ENCODE results near the gene CEND1. TPM values are rescaled to one million over a fixed set of nuclear protein-coding genes. Genes with fewer than 3 reads are reported as not detected.

CEND1 gene
- total RNA-seq, 1 donor from 2014 or later = not detected

DNA sequence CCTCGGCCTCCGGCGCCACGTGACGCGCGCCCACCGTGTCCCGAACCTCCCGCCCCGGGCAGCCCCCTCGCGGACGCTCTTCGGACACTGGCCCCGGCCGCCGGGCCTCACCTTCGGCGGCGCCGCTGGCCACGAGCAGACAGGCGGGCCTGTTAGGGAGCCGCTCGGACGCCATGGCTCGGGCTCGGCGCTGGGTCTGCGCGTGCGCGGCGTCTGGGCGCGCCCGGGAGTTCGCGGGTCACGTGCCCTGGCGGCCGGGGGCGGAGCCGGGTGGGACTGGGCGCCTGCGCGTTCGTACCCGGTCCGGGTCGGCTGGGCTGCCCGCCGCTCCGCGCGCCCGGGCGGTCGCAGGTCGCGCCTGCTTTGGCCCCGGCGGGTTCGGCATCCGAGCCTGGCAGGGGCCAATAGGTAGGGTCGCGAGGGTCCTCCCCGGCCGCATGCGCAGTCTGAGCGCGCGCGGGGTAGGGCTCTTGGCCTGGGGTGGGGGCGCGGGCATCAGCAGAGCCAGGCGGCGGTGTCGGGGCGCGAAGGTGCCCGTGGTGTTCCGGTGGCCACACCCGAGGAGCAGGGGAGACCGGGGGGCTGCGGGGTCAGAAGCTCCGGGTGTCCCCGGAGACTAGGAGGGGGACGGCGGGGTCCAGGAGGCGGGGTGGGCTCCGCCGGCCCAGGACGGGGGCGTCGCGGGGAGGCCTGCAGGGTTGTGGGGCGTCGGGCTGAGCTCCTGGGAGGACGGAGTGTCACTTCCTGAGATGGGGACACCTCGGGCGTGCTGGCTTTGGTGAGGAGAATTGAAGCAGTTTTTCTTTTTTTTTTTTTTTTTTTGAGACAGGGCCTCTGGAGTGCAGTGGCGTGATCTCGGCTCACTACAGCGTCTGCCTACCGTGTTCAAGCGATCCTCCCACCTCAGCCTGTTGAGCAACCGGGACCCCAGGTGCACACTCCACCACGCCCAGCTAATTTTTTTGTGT lies 12.3 kb downstream of the CEND1 start, which contains the start of gene GATD1:
TSS of gene GATD1 (minus strand) at position 200 of the 968 bp plus-strand sequence. CDS start at position 175, 25 bp downstream.
- peak; percentile 84 for ATAC-seq

DNA sequence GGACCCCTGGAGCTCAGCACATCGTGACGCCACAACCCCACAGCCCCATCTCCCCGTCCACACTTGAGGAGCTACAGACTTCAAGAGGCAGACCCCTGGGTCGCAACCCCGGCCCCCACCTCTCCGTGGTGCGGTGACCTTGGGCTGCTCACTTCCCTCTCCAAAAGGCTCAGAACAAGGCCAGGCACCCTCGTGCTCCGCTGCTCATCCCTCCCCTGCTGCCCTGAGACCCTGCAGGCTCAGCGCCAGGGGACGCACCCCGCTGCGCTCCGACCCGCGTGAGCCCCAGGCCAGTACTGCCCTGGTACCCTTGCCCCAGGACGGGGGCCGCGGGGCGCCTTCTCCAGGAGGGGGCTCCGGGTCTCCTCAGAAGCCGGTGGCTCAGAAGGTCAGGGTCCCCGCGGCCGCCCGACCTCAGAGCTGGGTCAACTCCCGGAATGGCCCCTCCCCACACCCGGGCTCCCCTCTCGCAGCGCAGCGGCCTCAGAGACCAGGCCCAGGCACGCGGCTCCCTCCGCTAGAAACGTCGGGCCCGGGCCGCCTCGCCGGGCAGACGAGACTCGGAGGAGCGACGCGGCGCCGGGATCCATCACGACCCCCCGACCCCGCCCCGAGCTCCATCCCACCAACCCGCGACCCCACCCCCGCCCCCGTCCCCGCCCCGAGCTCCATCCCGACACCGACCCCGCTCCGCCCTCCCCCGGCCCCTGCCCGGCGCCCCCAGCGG lies 13.2 kb downstream of the CEND1 start:
- ATAC-seq = peak; percentile 11

DNA sequence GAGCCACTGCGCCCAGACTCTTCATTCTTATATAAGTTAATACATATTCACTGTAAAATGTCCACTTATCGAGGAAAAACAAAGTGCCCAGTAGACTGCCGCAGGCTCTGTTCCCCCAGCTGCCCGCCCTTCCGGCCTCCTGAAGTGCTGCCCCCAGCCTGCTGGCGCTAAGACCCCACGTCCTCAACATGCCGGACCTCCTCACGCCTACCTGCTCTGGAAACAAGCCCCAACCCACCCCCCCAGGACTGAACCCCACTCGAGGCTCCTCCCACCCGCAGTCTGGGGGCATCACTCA lies 13.7 kb downstream of the CEND1 start:
- ATAC-seq = no peak

DNA sequence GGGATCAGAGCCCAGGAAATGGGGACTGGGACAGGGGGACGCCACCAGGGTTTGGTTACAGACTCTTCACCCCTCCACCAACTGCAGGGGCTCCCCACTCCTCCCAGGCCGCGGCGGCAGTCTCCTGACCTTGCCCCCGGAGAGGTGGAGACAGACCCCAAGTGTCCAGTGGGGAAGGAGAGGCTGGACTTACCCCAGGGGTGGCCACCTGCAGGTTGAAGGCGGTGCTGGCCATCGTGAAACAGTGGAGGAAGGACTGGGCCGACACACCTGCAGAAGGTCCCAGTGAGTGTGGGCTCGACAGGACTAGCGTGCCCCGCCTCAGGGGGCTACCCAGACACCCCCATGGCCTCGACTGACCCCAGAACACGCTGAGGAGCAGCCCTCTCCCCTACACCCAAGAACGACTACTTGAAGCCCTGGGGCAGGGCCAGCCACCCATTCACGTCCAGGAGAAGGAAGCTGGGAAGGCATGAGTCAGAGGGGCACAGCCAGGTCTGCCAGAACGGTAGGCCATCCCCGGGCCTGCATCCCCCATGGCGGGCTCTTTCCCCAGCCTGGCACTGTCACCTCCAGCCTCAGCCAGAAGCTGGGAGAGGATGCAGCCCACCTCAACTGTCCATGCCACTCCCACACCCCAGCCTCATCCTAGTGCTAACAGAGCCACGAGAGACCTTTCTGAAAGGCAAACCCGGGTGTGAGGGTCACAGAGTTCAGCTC lies 14.9 kb downstream of the CEND1 start:
- ATAC-seq = peak; percentile 44

DNA sequence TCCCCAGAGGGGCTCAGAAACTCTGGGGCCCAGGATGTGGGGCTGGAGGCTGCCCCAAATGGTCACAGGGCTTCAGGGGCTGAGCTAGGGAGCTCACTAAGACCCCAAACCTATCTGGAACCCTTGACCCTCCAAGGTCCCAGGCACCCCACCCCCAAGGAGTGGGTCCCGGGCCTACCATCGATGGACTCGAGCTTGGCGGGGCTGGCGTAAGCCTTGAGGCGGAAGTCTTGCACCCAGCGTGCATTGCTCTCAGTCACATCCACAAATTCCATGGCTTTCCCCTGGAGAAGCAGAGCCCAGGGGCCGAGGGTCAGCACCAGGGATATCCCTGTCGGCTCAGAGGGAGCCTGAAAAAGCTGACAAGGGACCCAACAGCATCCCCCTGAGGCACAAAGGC lies 16.1 kb downstream of the CEND1 start:
- ATAC-seq = no peak

DNA sequence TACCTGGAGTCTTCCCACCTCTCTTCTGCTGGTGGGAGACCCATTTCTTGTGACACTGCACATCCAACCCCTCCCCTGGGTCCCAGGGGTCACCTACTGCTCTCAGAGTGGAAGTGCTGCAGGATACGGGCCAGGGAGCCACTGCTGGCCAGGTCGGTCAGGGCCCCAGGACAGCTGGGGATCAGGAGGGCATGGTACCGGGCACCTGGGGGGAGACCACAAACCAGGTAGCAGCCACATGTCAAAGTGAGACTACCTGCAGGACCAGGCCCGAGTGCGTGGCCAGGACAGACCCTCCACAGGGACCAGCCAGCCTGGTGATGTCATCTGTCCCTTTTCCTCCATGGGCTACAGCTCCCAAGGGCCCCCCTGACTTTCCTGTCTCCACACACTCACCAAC lies 16.5 kb downstream of the CEND1 start:
- ATAC-seq = no peak

DNA sequence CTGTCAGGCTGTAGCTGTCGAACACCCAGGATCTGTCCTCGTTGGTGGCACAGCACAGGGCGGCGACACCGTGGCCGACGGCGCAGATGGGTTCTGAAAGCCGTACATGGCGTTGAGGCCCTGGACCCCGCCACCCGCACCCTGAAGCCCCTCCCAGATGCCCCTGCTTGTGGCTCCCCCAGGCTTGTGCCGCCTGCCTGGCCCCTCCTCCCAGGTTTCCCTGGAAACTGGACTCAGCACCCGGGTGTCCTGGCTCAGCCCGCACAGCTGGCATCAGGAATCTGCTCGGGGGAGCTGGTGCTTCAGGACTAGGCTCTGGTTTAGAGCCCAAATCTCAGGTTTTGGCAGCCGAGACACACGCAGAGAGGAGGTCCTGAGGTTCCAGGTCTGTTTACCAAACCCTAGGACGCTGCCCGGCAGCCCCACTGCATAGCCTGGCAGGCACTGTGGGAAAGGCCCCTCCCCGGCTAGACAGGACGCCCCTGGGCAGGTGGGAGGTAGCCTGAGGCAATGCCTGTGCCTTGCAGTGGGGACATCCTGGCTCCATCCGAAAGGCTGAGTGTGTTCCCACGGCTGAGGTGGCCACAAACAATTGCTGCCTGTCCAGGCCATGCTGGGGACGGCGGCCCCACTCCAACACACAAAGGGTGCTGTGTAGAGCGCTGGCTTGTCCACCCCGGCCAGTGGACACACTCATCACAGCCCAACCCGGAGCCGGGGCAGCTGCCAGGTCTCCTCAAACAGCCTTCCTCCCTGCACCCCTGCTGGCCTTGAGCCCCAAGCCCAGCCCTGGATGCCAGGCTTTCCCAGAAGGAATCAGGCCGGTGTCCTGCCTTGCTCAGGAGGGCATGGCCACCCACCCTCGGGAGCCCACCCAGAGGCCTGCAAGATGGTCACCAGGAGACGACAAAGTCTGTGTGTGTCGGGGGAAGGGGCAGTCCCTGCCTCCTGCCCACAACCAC lies 17.2 kb downstream of the CEND1 start:
- ATAC-seq = no peak

DNA sequence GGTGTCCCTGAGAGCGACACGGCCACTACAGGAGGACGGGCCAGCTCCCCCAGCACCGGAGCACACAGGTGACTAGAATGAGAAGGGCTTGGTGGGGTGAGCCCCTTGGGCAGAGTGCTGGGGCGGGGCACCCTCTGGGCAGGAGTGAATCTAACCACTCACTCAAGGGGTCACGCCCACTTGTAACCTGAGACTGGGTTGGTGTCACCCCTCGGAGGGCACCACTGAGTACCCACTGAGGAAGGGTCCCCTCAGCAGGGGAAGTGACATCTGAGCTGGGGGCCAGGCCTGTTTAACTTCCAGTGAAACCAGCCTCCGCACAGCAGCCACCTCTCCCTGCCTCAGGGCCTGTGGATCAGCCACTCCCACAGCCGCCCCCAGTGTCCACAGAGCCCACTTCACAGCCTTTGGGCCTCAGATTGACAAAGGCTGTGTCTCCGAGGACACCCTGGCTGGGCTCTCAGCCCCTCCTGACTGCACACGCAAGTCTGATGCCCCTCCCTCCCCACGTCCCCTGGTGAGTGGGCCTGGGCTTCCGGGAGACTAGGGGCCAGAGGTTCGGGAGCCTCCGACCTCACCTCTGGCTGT lies 18.2 kb downstream of the CEND1 start:
- no peak for ATAC-seq

DNA sequence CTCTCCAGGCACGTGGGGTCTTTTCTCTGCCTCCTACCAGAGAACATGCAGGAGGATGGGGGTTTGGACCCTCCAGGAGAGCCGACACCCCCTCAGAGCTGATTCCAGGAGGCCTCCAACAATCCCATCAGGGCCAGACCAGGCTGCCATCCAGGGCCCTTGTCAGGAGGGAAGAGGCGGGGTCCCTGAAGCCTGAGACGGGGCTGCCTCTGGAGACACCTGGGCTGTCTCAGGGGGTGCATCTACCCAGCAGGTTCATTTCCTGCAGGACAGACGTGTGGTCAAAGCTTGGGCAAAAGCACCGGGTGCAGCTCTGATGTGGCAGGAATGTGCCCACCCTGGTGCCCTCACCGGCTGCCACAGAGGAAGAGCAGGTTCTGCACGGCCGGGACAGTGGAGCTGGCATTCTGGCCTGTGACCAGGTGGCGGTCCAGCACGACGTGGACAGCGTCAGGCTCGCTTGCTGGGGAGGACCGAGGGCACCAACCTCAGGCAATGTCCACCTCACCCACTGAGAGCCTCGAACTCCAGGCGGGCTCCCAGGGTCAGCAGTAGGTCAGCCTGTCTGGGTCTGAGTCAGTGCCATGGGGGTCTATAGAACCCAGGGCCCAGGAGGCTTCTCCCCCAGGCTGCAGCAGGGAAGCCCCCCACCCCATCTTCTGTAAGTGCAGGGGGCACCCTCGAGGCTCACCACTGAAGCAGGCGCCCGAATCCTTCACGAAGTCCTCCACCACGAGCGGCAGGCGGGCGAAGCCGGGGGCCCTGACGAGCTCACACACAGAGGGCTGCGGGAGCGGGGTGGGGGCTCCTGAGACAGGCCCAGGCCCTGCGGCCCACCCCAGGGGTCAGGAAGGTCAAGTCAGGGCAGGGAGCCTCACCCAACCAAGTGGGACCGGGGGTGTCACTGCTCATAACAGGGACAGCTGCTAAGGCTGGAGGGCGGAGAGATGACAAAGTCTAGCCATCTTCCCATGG lies 19.0 kb downstream of the CEND1 start:
- ATAC-seq = no peak

DNA sequence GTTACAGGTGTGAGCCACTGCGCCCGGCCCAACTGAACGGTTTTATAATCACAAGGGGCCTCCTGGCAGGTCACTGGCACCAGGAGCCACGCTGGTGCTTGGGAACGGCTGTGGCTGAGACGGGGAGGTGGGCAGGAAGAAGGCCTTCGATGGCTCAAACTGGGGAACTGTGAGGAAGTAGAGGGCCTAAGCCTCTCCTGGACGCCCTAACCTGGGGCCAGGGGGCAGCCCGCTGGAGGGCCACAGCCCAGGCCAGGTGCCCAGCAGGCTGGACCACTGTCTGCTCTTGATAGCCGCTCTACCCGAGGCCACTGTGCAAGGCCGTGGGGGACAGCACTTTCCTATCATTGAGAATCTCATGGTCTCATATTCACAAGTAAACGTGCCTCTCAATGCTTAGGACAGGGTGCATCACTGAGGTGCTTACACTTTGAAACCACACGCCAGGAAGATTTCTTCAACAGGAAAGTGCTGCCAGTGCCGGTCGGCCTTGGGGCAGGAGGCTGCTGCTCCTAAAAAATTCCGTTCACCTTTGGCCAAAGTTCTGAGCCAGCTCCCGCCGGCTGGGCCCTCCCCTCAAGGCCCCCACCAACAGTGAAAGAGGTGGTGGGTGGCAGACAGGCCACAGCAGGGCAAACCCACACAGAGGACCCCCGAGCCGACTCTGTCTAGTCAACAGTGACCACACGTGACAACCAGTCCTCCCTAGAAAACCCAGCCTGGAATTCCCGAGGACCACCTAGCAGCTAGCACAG lies 19.8 kb downstream of the CEND1 start:
- ATAC-seq = no peak

DNA sequence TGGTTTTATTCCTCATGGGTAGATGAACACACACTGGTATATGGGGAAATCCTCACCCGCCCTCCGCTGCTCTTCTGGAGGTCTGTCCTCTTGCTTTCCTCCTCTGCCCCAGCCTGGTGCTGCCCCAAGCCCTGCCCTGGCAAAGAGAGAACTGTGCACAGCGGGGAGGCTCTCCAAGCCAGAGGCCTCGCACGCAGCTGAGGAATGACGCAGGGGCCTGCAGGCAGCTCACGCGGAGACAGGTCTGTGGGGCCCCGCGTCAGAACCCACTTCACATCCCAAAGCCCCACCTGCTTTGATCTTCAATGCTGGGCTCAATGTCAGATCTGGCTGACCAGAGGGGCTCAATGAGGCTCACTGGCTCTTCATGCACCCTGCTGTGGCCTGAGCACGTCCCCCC lies 22.7 kb downstream of the CEND1 start:
- ATAC-seq = no peak

DNA sequence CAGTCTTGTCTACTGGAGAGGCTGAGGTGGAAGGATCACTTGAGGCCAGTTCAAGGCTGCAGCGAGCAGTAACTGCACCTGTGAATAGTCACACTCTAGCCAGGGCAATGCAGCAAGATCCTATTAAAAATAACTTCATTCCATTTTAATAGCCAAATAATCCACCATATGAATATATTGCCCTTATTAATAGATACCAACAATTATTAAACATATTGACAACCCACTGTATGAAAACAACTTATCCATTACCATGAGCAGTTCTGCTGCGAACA lies 23.0 kb downstream of the CEND1 start:
- no peak for ATAC-seq

DNA sequence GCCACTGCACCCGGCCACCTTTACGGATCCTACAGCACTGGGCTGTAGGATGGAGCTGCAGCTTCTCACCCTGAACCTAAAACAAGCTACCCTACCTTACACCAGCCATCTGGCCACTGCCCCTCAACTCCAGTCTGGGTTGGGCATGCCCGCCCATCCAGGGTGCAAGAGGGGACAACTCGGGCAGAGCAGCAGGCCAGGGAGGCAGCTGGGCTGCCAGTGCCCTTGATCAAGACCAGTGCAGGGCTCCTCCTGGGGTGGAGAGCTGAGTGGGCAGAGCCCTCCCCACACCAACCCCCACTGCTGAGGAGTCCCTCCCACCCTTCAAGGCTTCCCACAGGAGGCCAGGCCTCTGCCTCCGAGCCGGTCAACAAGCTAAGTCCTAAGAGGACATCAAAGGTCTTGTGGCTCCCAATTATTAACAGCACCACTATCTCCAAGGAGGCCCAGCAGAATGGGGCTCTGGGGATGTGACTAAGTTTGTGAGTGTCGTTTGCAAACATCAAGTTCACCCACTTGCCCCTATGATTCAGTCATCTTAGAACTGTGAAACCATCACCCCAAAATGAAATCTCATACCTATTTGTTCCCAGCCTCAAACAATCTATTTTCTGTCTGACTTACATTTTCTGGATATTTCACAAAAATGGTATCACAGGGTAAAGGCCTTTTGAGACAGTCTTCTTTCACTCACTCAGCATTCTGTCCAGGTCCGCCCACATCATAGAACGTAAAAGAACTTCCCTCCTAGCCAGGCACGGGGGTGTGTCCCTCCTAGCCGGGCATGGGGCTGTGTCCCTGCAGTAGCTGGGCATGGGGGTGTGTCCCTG lies 23.6 kb downstream of the CEND1 start:
- no peak for ATAC-seq

DNA sequence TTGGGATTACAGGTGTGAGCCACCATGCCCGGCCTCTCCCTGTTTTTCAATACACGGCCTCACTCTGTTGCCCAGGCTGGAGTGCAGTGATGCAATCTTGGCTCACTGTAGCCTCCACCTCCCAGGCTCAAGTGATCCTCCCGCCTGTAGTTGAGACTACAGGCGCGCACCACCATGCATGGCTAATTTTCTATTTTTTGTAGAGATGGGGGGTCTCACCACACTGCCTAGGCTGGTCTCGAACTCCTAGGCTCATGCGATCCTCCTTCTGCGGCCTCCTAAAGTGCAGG lies 24.1 kb downstream of the CEND1 start:
- no peak for ATAC-seq

DNA sequence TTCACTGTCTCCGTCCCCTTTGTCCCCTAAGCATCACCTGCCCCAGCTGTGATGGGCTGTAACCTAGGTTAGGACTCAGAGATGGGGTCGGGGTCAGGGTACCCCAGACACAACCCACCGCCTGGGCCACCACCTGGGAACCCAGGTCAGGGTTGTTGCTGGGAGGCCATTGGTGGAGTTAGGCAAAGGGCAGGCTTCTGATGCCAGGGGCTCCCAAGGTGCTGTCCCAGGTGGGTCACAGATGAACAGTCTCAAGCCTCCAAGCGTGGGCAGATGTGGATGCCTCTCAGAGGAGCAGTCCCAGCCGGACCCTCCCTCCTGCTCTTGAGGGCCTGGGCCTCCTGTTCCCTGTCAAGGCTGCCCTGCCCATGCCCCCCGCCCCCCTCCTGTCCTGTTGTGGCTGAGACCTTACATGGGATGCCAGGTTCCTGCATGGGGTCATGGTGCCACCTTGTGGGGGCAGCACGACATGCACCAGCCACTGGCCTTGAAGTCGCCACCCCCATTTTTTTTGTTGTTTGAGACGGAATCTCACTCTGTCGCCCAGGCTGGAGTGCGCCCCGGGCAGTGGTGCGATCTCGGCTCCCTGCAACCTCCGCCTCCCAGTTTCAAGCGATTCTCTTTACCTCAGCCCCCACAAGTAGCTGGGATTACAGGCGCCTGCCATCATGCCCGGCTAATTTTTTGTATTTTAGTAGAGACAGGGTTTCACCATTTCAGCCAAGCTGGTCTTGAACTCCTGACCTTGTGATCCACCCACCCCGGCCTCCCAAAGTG lies 24.7 kb downstream of the CEND1 start:
- no peak for ATAC-seq

DNA sequence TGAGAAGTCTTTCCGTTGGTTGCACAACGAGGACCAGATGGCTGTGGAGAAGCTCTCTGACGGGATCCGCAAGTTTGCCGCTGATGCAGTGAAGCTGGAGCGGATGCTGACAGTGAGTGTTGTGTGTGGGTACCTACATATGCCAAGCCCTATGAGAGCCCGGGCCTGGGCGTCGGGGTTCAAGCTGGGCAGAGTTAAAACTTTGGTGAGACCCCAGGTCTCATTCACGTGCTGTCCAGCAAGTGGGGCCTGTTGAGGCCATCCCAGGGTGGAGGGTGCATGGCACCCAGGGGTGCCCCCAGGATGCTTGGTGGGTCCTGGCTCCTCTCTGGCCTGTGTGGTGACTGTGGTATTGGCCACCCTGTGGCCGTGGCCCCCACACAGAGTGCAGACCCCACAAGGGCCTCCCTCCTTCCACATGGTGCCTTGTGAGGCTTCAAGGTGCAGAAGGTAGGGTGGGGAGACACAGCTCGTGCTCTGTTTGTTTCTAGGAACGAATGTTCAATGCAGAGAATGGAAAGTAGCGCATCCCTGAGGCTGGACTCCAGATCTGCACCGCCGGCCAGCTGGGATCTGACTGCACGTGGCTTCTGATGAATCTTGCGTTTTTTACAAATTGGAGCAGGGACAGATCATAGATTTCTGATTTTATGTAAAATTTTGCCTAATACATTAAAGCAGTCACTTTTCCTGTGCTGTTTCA lies 25.4 kb downstream of the CEND1 start:
- no peak for ATAC-seq

DNA sequence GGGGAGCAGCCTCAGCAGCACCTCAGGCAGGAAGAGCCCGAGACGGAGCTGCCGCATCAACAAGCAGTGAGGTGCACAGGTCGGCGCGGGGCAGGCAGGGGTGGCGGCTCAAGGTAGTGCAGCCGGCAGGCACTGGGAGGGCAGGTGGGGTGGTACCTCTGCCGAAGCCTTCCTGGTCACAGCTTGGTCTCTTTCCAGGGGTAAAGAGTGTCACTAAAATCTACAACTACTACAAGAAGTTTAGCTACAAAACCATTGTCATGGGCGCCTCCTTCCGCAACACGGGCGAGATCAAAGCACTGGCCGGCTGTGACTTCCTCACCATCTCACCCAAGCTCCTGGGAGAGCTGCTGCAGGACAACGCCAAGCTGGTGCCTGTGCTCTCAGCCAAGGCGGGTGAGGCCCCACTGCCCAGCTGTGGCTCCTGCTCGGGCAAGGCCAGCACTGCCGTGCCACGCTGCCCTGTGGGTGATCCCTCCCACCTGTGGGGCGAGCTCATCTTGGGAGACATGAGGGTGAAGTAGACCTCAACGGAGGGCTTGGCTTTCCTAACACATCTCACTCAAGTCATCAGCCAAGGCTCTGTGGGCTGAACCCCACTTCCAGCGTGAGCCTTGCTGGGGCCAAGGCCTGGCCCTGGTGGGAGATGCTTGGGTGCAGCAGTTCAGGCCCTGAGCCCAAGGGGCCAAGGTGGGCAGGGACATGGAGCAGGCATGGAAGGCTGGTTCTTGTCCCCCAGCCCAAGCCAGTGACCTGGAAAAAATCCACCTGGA lies 26.2 kb downstream of the CEND1 start:
- ATAC-seq = peak; percentile 17

Data from esophagus mucosa (tissue), 1 donor.